Measurements from ENCODE around the gene RNF144A. TPM values are rescaled to one million over a fixed set of nuclear protein-coding genes. Genes with fewer than 3 reads are reported as not detected.

The RNF144A gene
- total RNA-seq, 1 experiment from 2014 or later = 13.0 TPM

GRCh38 chr2:6941299-6942046, 24.3 kb downstream of the RNF144A start:
- H3K9ac ChIP-seq (ENCODE audit: low read length) = no peak overlapping the region
- no peak overlapping the region for H3K27ac ChIP-seq (ENCODE audit: low read depth, low read length)
- DNase-seq (ENCODE audit: low read depth, low spot score) (no peak), ATAC-seq (no peak)
- no peaks in the 10 kb centered on the region for H3K9me3 ChIP-seq (ENCODE audit: control insufficient read depth in 1 of 2, insufficient read depth in 1 of 2, low read depth in 1 of 2, low read length in 2 of 2)
- H3K4me1 ChIP-seq (ENCODE audit: control insufficient read depth in 1 of 2, insufficient read depth in 2 of 2, low read length in 2 of 2) = no peaks in the 10 kb centered on the region
- no peak for TF ChIP-seq REST (IDR thresholded peaks at IDR 0.05; ENCODE audit: low read depth)
- no peak for TF ChIP-seq CBX3 (IDR thresholded peaks at IDR 0.05; ENCODE audit: low read depth)
- TF ChIP-seq FOSL1 (IDR thresholded peaks at IDR 0.05; ENCODE audit: low read depth) = no peak
- TF ChIP-seq EZH2 (IDR thresholded peaks at IDR 0.05) = no peak
- TF ChIP-seq MAX (IDR thresholded peaks at IDR 0.05) = no peak
- TF ChIP-seq SP1 (IDR thresholded peaks at IDR 0.05; ENCODE audit: low read depth) = no peak
- no peak for TF ChIP-seq ZBTB33 (IDR thresholded peaks at IDR 0.05; ENCODE audit: extremely low read depth, insufficient replicate concordance, low read length)
- TF ChIP-seq EZH2phosphoT487 (IDR thresholded peaks at IDR 0.05; ENCODE audit: borderline replicate concordance) = no peak
- no peak for TF ChIP-seq YY1 (IDR thresholded peaks at IDR 0.05; ENCODE audit: extremely low read depth, insufficient replicate concordance, low read depth, low read length)
- no peak for TF ChIP-seq CTCF (IDR thresholded peaks at IDR 0.05 in 2 of 3, conservative IDR thresholded peaks at IDR 0.05 in 1 of 3; ENCODE audit: borderline replicate concordance in 1 of 3, insufficient read depth in 1 of 3, low read depth in 2 of 3, low read length in 2 of 3)
- TF ChIP-seq JUND (IDR thresholded peaks at IDR 0.05) = no peak
- no peak for TF ChIP-seq ZNF274 (IDR thresholded peaks at IDR 0.05; ENCODE audit: low read depth, low read length)
- TF ChIP-seq POLR2A (IDR thresholded peaks at IDR 0.05; ENCODE audit: borderline replicate concordance, extremely low read depth, insufficient read depth, insufficient read length) = no peak
- H3K36me3 ChIP-seq (ENCODE audit: control insufficient read depth in 1 of 2, insufficient read depth in 2 of 2, low read length in 2 of 2) = no peaks in the 10 kb centered on the region
- no peaks in the 10 kb centered on the region for H3K9me2 ChIP-seq (ENCODE audit: insufficient read depth)
- RAD21 ChIA-PET (ENCODE audit: low non-redundant PET in 1 of 2, low total read pairs in 2 of 2, uncharacterized antibody in 2 of 2, unreplicated experiment in 2 of 2) = no interaction called here
- CTCF ChIA-PET = no interaction called here
- H3K27me3 ChIP-seq (ENCODE audit: insufficient read depth, low read length) = no peaks in the 10 kb centered on the region
- no peaks in the 10 kb centered on the region; the same call in 1 of the 2 replicates for H3K79me2 ChIP-seq (ENCODE audit: insufficient read depth, low read length)
- POLR2A ChIA-PET = no interaction called here
- BruUV-seq (replicated peaks) = no TSS peak
- H3K4me3 ChIP-seq (replicated peaks in 1 of 2; ENCODE audit: low read depth in 1 of 2, low read length in 2 of 2) = no peak overlapping the region
- H2AFZ ChIP-seq (ENCODE audit: low read depth, low read length, poor library complexity, severe bottlenecking) = no peak overlapping the region
- intact Hi-C loops (cut with micrococcal nuclease) = no loop called here
- H4K20me1 ChIP-seq (ENCODE audit: insufficient read depth) = no peaks in the 10 kb centered on the region
- H3K4me2 ChIP-seq (ENCODE audit: low read length) = no peak overlapping the region

Measured in HCT116 (cell line).